Measurements from ENCODE around the gene DCANP1.

DNA sequence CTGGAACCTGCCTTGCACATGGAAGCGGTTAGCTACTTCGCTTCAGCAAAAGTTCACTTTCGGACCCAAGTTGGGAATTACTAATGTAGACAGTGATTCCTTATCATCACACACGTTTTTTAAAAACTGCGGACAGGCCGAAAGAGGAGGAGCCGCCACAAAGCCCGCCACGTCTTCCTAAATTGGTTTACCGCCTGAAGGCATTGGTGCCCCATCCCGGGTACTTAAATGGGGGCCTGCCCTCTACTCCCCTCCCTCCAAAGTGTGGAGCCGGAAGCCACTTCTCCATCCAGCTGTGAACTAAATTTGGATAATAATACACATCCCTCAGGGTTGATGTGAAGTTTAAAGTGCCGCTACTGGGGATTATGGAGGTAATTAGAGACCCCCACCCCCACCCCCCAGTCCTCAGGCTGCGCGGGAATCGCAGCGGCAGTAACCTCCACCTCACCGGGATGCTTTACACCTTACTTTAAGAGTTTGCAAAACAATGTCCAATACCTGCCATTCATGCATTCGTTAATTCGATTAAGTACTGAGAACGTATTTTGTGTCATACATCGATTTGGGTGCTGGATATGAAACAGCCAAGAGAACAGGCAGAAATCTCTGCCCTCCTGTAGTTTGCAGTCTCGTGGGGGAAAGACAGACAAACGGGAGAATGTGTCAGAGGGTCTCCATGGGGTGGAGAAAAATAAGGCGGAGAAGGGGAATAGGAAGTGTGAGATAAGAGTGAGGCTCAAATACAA, 47.2 kb downstream of the DCANP1 start:
- TF ChIP-seq EZH2phosphoT487 (IDR thresholded peaks at IDR 0.05; ENCODE audit: low read depth, severe bottlenecking, unreplicated experiment), result no peak
- no peak for TF ChIP-seq CTCF (IDR thresholded peaks at IDR 0.05; ENCODE audit: poor library complexity)
- TF ChIP-seq EZH2 (IDR thresholded peaks at IDR 0.05; ENCODE audit: borderline replicate concordance), result no peak
